ENCODE results near the gene TREX2. TPM values are rescaled to one million over a fixed set of nuclear protein-coding genes. Genes with fewer than 3 reads are reported as not detected.

TREX2 gene
- total and polyA plus RNA-seq, 2 of the 4 experiments (the other 2 are of a cell fraction), result 0.36 to 0.84 TPM

DNA sequence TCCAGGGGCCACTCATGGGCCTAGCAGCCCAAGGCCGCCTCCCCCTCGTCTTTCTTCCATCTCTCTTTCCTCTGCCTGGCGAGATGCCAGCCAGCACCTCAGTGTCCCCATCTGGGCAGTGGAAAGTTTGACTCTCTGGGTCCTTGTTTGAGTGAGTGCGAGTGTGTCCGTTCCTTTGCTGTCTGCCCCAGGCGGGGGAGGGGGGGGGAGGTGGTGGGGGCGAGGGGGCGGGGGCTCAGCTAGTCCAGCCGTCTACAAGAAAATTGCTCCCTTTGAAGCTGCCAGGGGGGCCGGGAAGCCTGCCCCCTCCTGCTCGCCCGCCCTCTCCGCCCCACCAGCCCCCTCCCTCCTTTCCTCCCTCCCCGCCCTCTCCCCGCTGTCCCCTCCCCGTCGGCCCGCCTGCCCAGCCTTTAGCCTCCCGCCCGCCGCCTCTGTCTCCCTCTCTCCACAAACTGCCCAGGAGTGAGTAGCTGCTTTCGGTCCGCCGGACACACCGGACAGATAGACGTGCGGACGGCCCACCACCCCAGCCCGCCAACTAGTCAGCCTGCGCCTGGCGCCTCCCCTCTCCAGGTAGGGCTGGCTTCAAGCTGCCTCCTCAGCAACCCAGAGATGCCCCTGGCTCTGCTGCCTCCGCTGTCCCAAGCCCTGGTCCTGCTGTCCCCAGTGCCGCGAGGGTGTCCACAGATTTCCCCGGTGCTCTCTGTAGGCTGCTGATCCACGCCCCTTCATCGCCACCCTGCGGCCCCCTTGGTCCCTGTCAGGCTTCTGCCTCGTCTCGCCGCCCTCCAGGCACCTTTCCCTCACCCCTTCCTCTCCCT, 48.9 kb upstream of the TREX2 start, which contains the start of gene BGN:
TSS of gene BGN (plus strand) at position 440 of the 821 bp plus-strand sequence. CDS start 9,652 bp downstream, outside the sequence.
- in situ Hi-C loops (cut with MboI; ENCODE audit: low sequenced_read_pairs) (no loop called here), dilution Hi-C loops (cut with HindIII; ENCODE audit: low sequenced_read_pairs, unreplicated experiment) (no loop called here), intact Hi-C loops (cut with micrococcal nuclease) (loop anchor here (1.0 to 5.0 kb wide), 2 partner anchors 23 to 537 kb away; no protein-coding TSS in a partner anchor)
- peak within 1 kb of the TSS; percentile 95 for H4K91ac ChIP-seq (ENCODE audit: insufficient read depth, low read depth, low read length)
- peaks cover 20% of the 10 kb centered on the region for H3K4me1 ChIP-seq (ENCODE audit: control insufficient read depth, insufficient read depth, low read length)
- peak within 1 kb of the TSS; percentile 67 for H3K56ac ChIP-seq (ENCODE audit: extremely low read depth, insufficient read depth, low read length)
- peak within 1 kb of the TSS; percentile 93 for H3K23ac ChIP-seq (ENCODE audit: low read depth, low read length)
- ATAC-seq (ENCODE audit: low read depth) (peak; percentile 67), DNase-seq (peak; percentile 44)
- no peaks in the 10 kb centered on the region for H3K36me3 ChIP-seq (ENCODE audit: control insufficient read depth, insufficient read depth, low read length)
- H2AK5ac ChIP-seq (ENCODE audit: low read depth, low read length), result peak within 1 kb of the TSS; percentile 98
- peak within 1 kb of the TSS; percentile 77; the same call in 1 of the 3 replicates for H2BK15ac ChIP-seq (ENCODE audit: low read depth, low read length)
- peak within 1 kb of the TSS; percentile 83 for H3K14ac ChIP-seq (replicated peaks; ENCODE audit: low read depth, low read length)
- no peaks in the 10 kb centered on the region for H4K20me1 ChIP-seq (ENCODE audit: insufficient read depth, low read length)
- H4K8ac ChIP-seq (ENCODE audit: low read depth in 2 of 2, low read length in 2 of 2), result peak within 1 kb of the TSS; percentile 81 to 85
- peak within 1 kb of the TSS; percentile 90 for H3K27ac ChIP-seq (ENCODE audit: insufficient read depth, low read length)
- peak within 1 kb of the TSS; percentile 93 for H3K9ac ChIP-seq (ENCODE audit: low read depth, low read length)
- no peaks in the 10 kb centered on the region for H3K9me1 ChIP-seq (ENCODE audit: insufficient read depth, low read length)
- H3K79me1 ChIP-seq (ENCODE audit: low read depth in 1 of 2, low read length in 2 of 2), result peaks cover 0 to 8% of the 10 kb centered on the region in 2 experiments; a peak in 2 of 4 replicates
- H4K5ac ChIP-seq (ENCODE audit: low read depth, low read length), result peak within 1 kb of the TSS; percentile 86
- H2AK9ac ChIP-seq (replicated peaks; ENCODE audit: low read depth, low read length, poor library complexity), result peak within 1 kb of the TSS; percentile 99
- peak within 1 kb of the TSS; percentile 67 for H2BK5ac ChIP-seq (ENCODE audit: low read depth, low read length, poor library complexity, severe bottlenecking)
- BruUV-seq (replicated peaks), result no TSS peak
- H3K4me2 ChIP-seq (ENCODE audit: low read depth, low read length), result peak within 1 kb of the TSS; percentile 82
- peak within 1 kb of the TSS; percentile 98 for H3K4ac ChIP-seq (ENCODE audit: low read depth, low read length)
- peak within 1 kb of the TSS; percentile 72 for H3K18ac ChIP-seq (ENCODE audit: low read depth, low read length)
- H2BK120ac ChIP-seq (ENCODE audit: low read depth, low read length), result peak within 1 kb of the TSS; percentile 94
- H3K4me3 ChIP-seq (ENCODE audit: insufficient read depth, low read depth, low read length), result peak within 1 kb of the TSS; percentile 70
- H2BK20ac ChIP-seq (ENCODE audit: low read depth, low read length), result peak within 1 kb of the TSS; percentile 90; the same call in 1 of the 2 replicates
- 35% methylated on average over 18 of the region's 41 CpGs; no CpG with 5 or more reads in 1 of the 2 experiments for WGBS, 2 experiments (ENCODE audit: extremely low coverage in 2 of 2, insufficient read length in 1 of 2)
- no peaks in the 10 kb centered on the region; the same call in 1 of the 2 replicates for H3K9me3 ChIP-seq (ENCODE audit: control insufficient read depth, insufficient read depth, low read length)
- peak within 1 kb of the TSS; percentile 92 for H2AFZ ChIP-seq (replicated peaks; ENCODE audit: low read length, poor library complexity)
- POLR2A ChIA-PET (ENCODE audit: unreplicated experiment), result interaction anchor here (0.6 kb wide), 1 partner anchor 24 kb away, joined by 3 read pairs; the partner anchor contains the start of gene HAUS7
- CTCF ChIA-PET, result interaction anchor here (1.5 to 2.0 kb wide), 2 partner anchors 23 to 24 kb away, joined by 7 to 10 read pairs; partner anchors contain the start of gene HAUS7
- no peaks in the 10 kb centered on the region for H3K27me3 ChIP-seq (ENCODE audit: control insufficient read depth, insufficient read depth, low read length)
- TF ChIP-seq FOS (IDR thresholded peaks at IDR 0.05; ENCODE audit: low read depth, low read length) (no peak), CEBPB (IDR thresholded peaks at IDR 0.05; ENCODE audit: low read depth, low read length) (no peak), BHLHE40 (IDR thresholded peaks at IDR 0.05; ENCODE audit: low read depth, low read length) (no peak), RCOR1 (IDR thresholded peaks at IDR 0.05; ENCODE audit: insufficient replicate concordance, low read length) (no peak), CHD1 (IDR thresholded peaks at IDR 0.05; ENCODE audit: low read depth, low read length) (no peak), NFE2L2 (IDR thresholded peaks at IDR 0.05; ENCODE audit: low read depth, low read length) (no peak), MAZ (IDR thresholded peaks at IDR 0.05; ENCODE audit: borderline replicate concordance, low read depth, low read length) (peak; percentile 11; the same call in 1 of the 2 replicates), POLR2A (IDR thresholded peaks at IDR 0.05; ENCODE audit: low read depth, low read length) (0 out of 2 replicates have a peak, but pooled peaks have one; percentile 47), SMC3 (IDR thresholded peaks at IDR 0.05; ENCODE audit: low read depth, low read length) (peak; percentile 54), RAD21 (IDR thresholded peaks at IDR 0.05; ENCODE audit: low read length) (peak; percentile 63)
- TF ChIP-seq, protein P1, sequence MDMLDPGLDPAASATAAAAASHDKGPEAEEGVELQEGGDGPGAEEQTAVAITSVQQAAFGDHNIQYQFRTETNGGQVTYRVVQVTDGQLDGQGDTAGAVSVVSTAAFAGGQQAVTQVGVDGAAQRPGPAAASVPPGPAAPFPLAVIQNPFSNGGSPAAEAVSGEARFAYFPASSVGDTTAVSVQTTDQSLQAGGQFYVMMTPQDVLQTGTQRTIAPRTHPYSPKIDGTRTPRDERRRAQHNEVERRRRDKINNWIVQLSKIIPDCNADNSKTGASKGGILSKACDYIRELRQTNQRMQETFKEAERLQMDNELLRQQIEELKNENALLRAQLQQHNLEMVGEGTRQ (IDR thresholded peaks at IDR 0.05; ENCODE audit: low read depth, low read length), result no peak
- TF ChIP-seq, protein P2, sequence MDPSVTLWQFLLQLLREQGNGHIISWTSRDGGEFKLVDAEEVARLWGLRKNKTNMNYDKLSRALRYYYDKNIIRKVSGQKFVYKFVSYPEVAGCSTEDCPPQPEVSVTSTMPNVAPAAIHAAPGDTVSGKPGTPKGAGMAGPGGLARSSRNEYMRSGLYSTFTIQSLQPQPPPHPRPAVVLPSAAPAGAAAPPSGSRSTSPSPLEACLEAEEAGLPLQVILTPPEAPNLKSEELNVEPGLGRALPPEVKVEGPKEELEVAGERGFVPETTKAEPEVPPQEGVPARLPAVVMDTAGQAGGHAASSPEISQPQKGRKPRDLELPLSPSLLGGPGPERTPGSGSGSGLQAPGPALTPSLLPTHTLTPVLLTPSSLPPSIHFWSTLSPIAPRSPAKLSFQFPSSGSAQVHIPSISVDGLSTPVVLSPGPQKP (IDR thresholded peaks at IDR 0.05; ENCODE audit: borderline replicate concordance, low read depth, low read length), result no peak
- TF ChIP-seq, protein P3, sequence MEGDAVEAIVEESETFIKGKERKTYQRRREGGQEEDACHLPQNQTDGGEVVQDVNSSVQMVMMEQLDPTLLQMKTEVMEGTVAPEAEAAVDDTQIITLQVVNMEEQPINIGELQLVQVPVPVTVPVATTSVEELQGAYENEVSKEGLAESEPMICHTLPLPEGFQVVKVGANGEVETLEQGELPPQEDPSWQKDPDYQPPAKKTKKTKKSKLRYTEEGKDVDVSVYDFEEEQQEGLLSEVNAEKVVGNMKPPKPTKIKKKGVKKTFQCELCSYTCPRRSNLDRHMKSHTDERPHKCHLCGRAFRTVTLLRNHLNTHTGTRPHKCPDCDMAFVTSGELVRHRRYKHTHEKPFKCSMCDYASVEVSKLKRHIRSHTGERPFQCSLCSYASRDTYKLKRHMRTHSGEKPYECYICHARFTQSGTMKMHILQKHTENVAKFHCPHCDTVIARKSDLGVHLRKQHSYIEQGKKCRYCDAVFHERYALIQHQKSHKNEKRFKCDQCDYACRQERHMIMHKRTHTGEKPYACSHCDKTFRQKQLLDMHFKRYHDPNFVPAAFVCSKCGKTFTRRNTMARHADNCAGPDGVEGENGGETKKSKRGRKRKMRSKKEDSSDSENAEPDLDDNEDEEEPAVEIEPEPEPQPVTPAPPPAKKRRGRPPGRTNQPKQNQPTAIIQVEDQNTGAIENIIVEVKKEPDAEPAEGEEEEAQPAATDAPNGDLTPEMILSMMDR (conservative IDR thresholded peaks at IDR 0.05; ENCODE audit: low read depth, low read length), result peak; percentile 50

Measured in IMR-90 (cell line).